ENCODE data around the gene FAM219B. TPM values are rescaled to one million over a fixed set of nuclear protein-coding genes. Genes with fewer than 3 reads are reported as not detected.

The FAM219B gene
- total RNA-seq, 2 experiments from 2014 or later, result 63.0 to 70.1 TPM

DNA sequence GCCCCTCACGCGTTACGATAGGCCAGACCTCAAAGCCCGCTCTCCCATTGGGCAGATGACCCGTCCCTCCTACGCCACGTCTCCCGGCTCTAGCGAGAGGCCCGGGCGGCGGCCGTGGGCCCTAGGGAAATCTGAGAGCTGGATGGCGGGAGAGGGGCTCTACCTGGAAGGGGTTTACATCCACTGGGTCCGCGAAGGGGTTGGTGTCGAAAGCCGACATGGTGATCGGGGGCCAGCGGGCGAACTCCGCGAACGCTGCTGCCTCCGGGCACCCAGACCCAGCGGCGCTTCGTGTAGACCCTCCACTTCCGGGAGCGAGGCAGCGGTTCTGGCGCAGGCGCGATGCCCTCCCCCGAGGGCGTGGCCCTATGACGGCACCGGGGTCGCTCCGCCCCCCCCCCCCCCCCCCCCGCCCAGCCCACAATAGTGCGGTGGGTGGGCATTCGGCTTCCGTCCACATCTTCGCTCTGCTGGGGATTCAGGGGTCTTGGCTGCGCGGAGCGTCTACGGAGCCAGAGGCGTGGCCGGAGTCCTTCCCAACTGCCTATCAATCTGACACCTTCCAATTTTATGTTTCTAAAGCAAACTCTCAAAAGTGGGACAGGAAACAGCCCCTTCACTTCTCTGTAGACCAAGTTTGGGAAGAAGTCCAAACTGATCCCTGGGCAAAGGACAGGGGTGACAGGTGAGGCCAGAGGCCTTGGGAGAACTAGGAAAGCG is 33.5 kb downstream of the FAM219B start, which contains the start of gene SCAMP2:
Gene SCAMP2 (minus strand): TSS at position 330 of the 720 bp plus-strand sequence. CDS start 110 bp downstream, at position 220.
- peak; percentile 93 for DNase-seq
- Mint-ChIP-seq H3K27me3 (no peaks in the 10 kb centered on the region), H3K9me3 (no peaks in the 10 kb centered on the region), H3K4me1 (ENCODE audit: low read depth) (peaks cover 45% of the 10 kb centered on the region), H3K27ac (peak within 1 kb of the TSS; percentile 90), H3K4me3 (peak within 1 kb of the TSS; percentile 96), H3K36me3 (peaks cover 11% of the 10 kb centered on the region)
- intact Hi-C loops (cut with micrococcal nuclease), result loop anchor here (1.0 to 10.0 kb wide), 6 partner anchors 16 to 579 kb away; partner anchors contain the start of genes C15orf39, COX5A, FAM219B and SIN3A
- ChIA-PET CTCF (interaction anchor here (0.6 to 4.9 kb wide), 6 partner anchors 28 to 463 kb away, joined by 3 to 35 read pairs (median 3); partner anchors contain the start of genes COMMD4 and FAM219B), POLR2A (interaction anchor here (0.6 to 1.5 kb wide), 3 partner anchors 16 to 28 kb away, joined by 3 to 4 read pairs (median 3); partner anchors contain the start of gene MPI)

DNA sequence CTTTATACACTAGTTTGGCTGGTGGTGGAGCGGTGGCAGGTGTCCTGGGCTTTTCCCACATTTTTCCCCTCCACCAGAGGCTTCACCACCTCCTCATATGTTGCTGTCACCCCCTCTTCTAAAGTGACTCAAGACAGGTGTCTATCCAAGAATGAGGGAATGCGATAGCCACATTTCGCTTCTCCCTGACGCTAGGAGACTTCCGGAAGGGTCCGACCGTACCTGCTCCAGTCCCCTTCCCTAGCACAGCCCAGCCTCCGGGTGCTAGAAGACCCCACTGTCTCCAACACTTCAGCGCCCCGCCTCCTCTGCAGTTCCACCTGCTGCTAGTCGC is 34.0 kb downstream of the FAM219B start:
- ChIA-PET POLR2A (interaction anchor here (0.6 to 1.5 kb wide), 2 partner anchors 17 to 29 kb away, joined by 3 to 4 read pairs; no protein-coding TSS in a partner anchor), CTCF (interaction anchor here (0.6 to 4.9 kb wide), 2 partner anchors 20 to 29 kb away, joined by 3 to 35 read pairs; no protein-coding TSS in a partner anchor)
- DNase-seq, result no peak
- no peaks in the 10 kb centered on the region for H3K9me3 Mint-ChIP-seq
- peak overlapping the region; percentile 90 for H3K27ac Mint-ChIP-seq
- intact Hi-C loops (cut with micrococcal nuclease), result loop anchor here (1.0 to 10.0 kb wide), 6 partner anchors 16 to 580 kb away; partner anchors contain the start of genes C15orf39, COX5A, FAM219B and SIN3A
- no peaks in the 10 kb centered on the region for H3K27me3 Mint-ChIP-seq
- H3K36me3 Mint-ChIP-seq, result peaks cover 16% of the 10 kb centered on the region
- peaks cover 51% of the 10 kb centered on the region for H3K4me1 Mint-ChIP-seq (ENCODE audit: low read depth)
- H3K4me3 Mint-ChIP-seq, result peak overlapping the region; percentile 96

- peaks cover 21% of the 10 kb centered on the region for H3K36me3 Mint-ChIP-seq
- no peaks in the 10 kb centered on the region for H3K9me3 Mint-ChIP-seq
- H3K27ac Mint-ChIP-seq, result peak overlapping the region; percentile 91
- peaks cover 69% of the 10 kb centered on the region for H3K4me1 Mint-ChIP-seq (ENCODE audit: low read depth)
- H3K27me3 Mint-ChIP-seq, result no peaks in the 10 kb centered on the region
- ChIA-PET CTCF (interaction anchor here (0.6 to 5.4 kb wide), 16 partner anchors 17 to 231 kb away, joined by 3 to 49 read pairs (median 6); partner anchors contain the start of genes MPI and ULK3), POLR2A (interaction anchor here (0.7 to 1.7 kb wide), 11 partner anchors 13 to 330 kb away, joined by 3 to 9 read pairs (median 5); partner anchors contain the start of genes ARID3B, FAM219B, MPI and ULK3)
- H3K4me3 Mint-ChIP-seq, result peak overlapping the region; percentile 45
- DNase-seq, result no peak
- intact Hi-C loops (cut with micrococcal nuclease), result loop anchor here (1.0 to 10.0 kb wide), 4 partner anchors 25 to 582 kb away; partner anchors contain the start of genes C15orf39 and SIN3A
Observed at GRCh38 chr15:74870436-74871215, 36.0 kb downstream of the FAM219B start.

- Mint-ChIP-seq H3K4me1 (ENCODE audit: low read depth) (peaks cover 74% of the 10 kb centered on the region), H3K9me3 (no peaks in the 10 kb centered on the region), H3K27ac (peak overlapping the region; percentile 91), H3K36me3 (peaks cover 21% of the 10 kb centered on the region), H3K4me3 (peak overlapping the region; percentile 45), H3K27me3 (no peaks in the 10 kb centered on the region)
- intact Hi-C loops (cut with micrococcal nuclease), result loop anchor here (1.0 to 10.0 kb wide), 4 partner anchors 25 to 582 kb away; partner anchors contain the start of genes C15orf39 and SIN3A
- peak; percentile 78 for DNase-seq
- CTCF ChIA-PET, result interaction anchor here (0.6 to 5.4 kb wide), 16 partner anchors 12 to 231 kb away, joined by 3 to 49 read pairs (median 6); partner anchors contain the start of gene ULK3
- POLR2A ChIA-PET, result interaction anchor here (0.8 to 1.7 kb wide), 11 partner anchors 12 to 329 kb away, joined by 3 to 9 read pairs (median 8); partner anchors contain the start of genes ARID3B, FAM219B, MPI and ULK3
Observed at GRCh38 chr15:74869726-74870407, 36.8 kb downstream of the FAM219B start.

DNA sequence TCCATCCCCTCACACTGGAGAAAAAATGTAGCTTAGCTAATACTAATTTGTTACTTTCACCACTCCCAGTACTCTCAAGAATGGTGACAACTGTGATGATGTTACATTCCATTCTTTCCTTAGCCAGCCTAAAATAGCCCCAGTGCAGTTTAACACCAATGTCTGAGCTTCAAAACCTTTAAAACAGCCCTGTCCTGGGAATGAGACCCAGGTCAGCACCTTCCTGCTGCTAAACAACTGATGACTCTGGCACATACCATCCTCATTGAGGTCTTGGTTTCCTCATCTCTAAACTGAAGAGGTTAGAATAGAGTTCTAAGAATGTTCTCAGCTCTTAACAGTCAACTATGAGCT is 37.3 kb downstream of the FAM219B start:
- intact Hi-C loops (cut with micrococcal nuclease), result no loop called here
- DNase-seq, result no peak
- peak overlapping the region; percentile 91 for H3K27ac Mint-ChIP-seq
- CTCF ChIA-PET, result interaction anchor here (0.9 to 5.4 kb wide), 13 partner anchors 11 to 99 kb away, joined by 3 to 49 read pairs (median 5); partner anchors contain the start of gene ULK3
- POLR2A ChIA-PET, result interaction anchor here (0.8 to 1.6 kb wide), 8 partner anchors 11 to 92 kb away, joined by 3 to 9 read pairs (median 8); partner anchors contain the start of genes MPI and ULK3
- peaks cover 78% of the 10 kb centered on the region for H3K4me1 Mint-ChIP-seq (ENCODE audit: low read depth)
- H3K9me3 Mint-ChIP-seq, result no peaks in the 10 kb centered on the region
- no peaks in the 10 kb centered on the region for H3K27me3 Mint-ChIP-seq
- H3K36me3 Mint-ChIP-seq, result peaks cover 21% of the 10 kb centered on the region
- peak overlapping the region; percentile 45 for H3K4me3 Mint-ChIP-seq

DNA sequence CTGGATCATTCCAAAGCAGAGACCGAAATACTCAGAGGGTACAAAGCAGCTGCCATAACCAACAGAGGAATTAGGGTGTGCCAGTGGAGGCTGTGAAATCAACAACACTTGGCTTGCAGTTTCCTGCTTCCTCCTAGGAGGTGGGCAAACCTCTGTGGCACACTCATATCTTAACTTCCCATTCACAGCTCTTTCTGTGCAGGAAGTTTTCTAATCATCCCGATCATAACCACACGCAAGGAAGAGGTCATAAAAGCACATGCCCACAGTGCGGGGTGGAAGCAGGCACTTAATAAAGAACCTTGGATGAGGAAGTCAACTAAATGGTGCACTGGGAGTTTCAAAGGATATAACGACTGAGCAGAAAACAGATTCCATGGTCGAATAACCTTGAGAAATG is 38.6 kb downstream of the FAM219B start:
- no peak for DNase-seq
- ChIA-PET CTCF (interaction anchor here (0.7 to 5.4 kb wide), 2 partner anchors 21 to 34 kb away, joined by 3 to 49 read pairs; no protein-coding TSS in a partner anchor), POLR2A (interaction anchor here (0.8 kb wide), 1 partner anchor 81 kb away, joined by 4 read pairs; no protein-coding TSS in a partner anchor)
- Mint-ChIP-seq H3K27me3 (no peaks in the 10 kb centered on the region), H3K4me3 (no peak overlapping the region), H3K9me3 (no peaks in the 10 kb centered on the region), H3K36me3 (peaks cover 23% of the 10 kb centered on the region), H3K27ac (peak overlapping the region; percentile 81), H3K4me1 (ENCODE audit: low read depth) (peaks cover 82% of the 10 kb centered on the region)
- intact Hi-C loops (cut with micrococcal nuclease), result no loop called here

GRCh38 chr15:74867466-74868038 is 39.1 kb downstream of the FAM219B start:
- Mint-ChIP-seq H3K27me3 (no peaks in the 10 kb centered on the region), H3K27ac (peak overlapping the region; percentile 81), H3K4me1 (ENCODE audit: low read depth) (peaks cover 79% of the 10 kb centered on the region), H3K36me3 (peaks cover 19% of the 10 kb centered on the region), H3K4me3 (no peak overlapping the region), H3K9me3 (no peaks in the 10 kb centered on the region)
- ChIA-PET CTCF (interaction anchor here (0.7 to 5.4 kb wide), 2 partner anchors 22 to 34 kb away, joined by 3 to 49 read pairs; no protein-coding TSS in a partner anchor), POLR2A (no interaction called here)
- DNase-seq, result no peak
- intact Hi-C loops (cut with micrococcal nuclease), result no loop called here

- H3K27ac Mint-ChIP-seq, result peak overlapping the region; percentile 44
- peaks cover 15% of the 10 kb centered on the region for H3K36me3 Mint-ChIP-seq
Observed at GRCh38 chr15:74866090-74866489, 40.6 kb downstream of the FAM219B start.

DNA sequence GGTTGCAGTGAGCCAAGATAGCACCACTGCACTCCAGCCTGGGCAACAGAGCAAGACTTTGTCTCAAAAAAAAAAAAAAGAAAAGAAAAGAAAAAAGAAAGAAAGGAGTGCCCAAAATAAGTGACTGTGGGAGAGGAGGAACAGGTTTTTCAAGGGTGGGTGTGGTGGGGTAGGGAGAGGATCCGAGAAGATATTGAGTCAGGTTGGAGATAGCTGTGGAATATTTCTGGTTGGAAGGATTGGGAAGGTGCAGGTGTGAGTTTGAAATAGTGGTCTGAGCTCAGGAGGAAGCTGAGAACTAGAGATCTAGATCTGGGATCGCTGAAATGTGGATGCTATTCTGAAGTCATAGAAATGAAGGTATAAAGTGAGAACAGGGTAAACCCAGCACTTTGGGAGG is 41.3 kb downstream of the FAM219B start:
- Mint-ChIP-seq H3K9me3 (no peaks in the 10 kb centered on the region), H3K27ac (peak overlapping the region; percentile 38), H3K4me3 (no peak overlapping the region), H3K4me1 (ENCODE audit: low read depth) (peaks cover 58% of the 10 kb centered on the region), H3K36me3 (peaks cover 14% of the 10 kb centered on the region), H3K27me3 (no peaks in the 10 kb centered on the region)
- POLR2A ChIA-PET, result interaction anchor here (0.6 kb wide), 1 partner anchor 93 kb away, joined by 4 read pairs; no protein-coding TSS in a partner anchor
- intact Hi-C loops (cut with micrococcal nuclease), result no loop called here
- CTCF ChIA-PET, result no interaction called here
- DNase-seq, result no peak

More at GRCh38 chr15:74866090-74866489, 40.6 kb downstream of the FAM219B start:
- DNase-seq, result no peak
- no peaks in the 10 kb centered on the region for H3K9me3 Mint-ChIP-seq
- POLR2A ChIA-PET, result no interaction called here
- H3K4me3 Mint-ChIP-seq, result no peak overlapping the region
- peaks cover 66% of the 10 kb centered on the region for H3K4me1 Mint-ChIP-seq (ENCODE audit: low read depth)
- no peaks in the 10 kb centered on the region for H3K27me3 Mint-ChIP-seq
- CTCF ChIA-PET, result interaction anchor here (1.1 to 5.4 kb wide), 2 partner anchors 36 to 78 kb away, joined by 3 to 49 read pairs; no protein-coding TSS in a partner anchor
- intact Hi-C loops (cut with micrococcal nuclease), result no loop called here

DNA sequence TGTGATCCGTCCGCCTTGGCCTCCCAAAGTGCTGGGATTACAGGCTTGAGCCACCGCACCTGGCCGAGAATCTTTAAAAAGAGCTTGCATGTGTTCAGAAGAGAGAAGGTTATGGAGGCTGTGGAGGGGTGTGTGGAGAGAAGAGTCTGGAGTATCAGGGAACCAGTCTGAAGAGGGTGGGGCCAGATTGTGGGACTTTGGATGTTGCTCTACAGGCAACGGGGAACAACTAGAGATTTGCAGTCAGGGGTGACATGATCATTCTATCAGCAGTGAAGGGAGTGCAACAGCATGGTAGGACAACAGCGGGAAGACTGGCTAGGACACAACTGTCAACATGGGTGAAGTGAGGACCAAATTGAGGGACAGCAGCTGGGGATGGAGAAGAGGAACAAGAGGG is 42.4 kb downstream of the FAM219B start:
- Mint-ChIP-seq H3K36me3 (peaks cover 12% of the 10 kb centered on the region), H3K27me3 (no peaks in the 10 kb centered on the region), H3K4me3 (no peak overlapping the region), H3K9me3 (no peaks in the 10 kb centered on the region), H3K4me1 (ENCODE audit: low read depth) (peaks cover 51% of the 10 kb centered on the region), H3K27ac (peak overlapping the region; percentile 26)
- ChIA-PET CTCF (interaction anchor here (0.6 kb wide), 1 partner anchor 24 kb away, joined by 3 read pairs; no protein-coding TSS in a partner anchor), POLR2A (interaction anchor here (0.7 kb wide), 1 partner anchor 29 kb away, joined by 3 read pairs; no protein-coding TSS in a partner anchor)
- DNase-seq, result no peak
- intact Hi-C loops (cut with micrococcal nuclease), result no loop called here
